HG03196 (cell line): ENCODE measurements around the gene ID2.

Source experiments
- ATAC-seq: cut with Tn5 transposase; IDR thresholded peaks from one replicate; pipeline ENCODE4 v1.9.1; 2021; ENCODE audit not compliant: unreplicated experiment

ID2 gene

GRCh38 chr2:8667896-8668512 lies 13.9 kb upstream of the ID2 start:
- ATAC-seq: no peak

- no peak for ATAC-seq
These were observed 12.6 kb upstream of the ID2 start for GRCh38 chr2:8669157-8669817.

GRCh38 chr2:8670580-8670979 lies 11.3 kb upstream of the ID2 start:
- no peak for ATAC-seq

- ATAC-seq: no peak
These were observed 10.7 kb upstream of the ID2 start for GRCh38 chr2:8671176-8671575.

- ATAC-seq: no peak
These were observed 10.1 kb upstream of the ID2 start for GRCh38 chr2:8671802-8672201.

- ATAC-seq: no peak
These were observed 8.9 kb upstream of the ID2 start for GRCh38 chr2:8672940-8673339.

GRCh38 chr2:8673381-8673780 lies 8.5 kb upstream of the ID2 start:
- ATAC-seq: no peak

GRCh38 chr2:8674420-8675009 lies 7.3 kb upstream of the ID2 start:
- ATAC-seq: no peak

GRCh38 chr2:8675543-8675942 lies 6.3 kb upstream of the ID2 start:
- no peak for ATAC-seq

GRCh38 chr2:8676191-8676920 lies 5.5 kb upstream of the ID2 start:
- no peak for ATAC-seq

GRCh38 chr2:8676921-8677645 lies 4.8 kb upstream of the ID2 start:
- ATAC-seq: no peak

GRCh38 chr2:8677646-8678592 lies 3.9 kb upstream of the ID2 start:
- no peak for ATAC-seq

GRCh38 chr2:8678731-8679566 lies 2.9 kb upstream of the ID2 start:
- ATAC-seq: peak; percentile 60

- no peak for ATAC-seq
These were observed 2.4 kb upstream of the ID2 start for GRCh38 chr2:8679567-8679826.

GRCh38 chr2:8679827-8680731 lies 1.8 kb upstream of the ID2 start:
- ATAC-seq: no peak

- no peak for ATAC-seq
These were observed 765 bp upstream of the ID2 start for GRCh38 chr2:8680822-8681760.
